GM18508 (cell line): ENCODE results near the gene TP63.
A peak's percentile ranks its signal among the peaks of the same experiment; 100 is the strongest.

Source experiments
- ATAC-seq: cut with Tn5 transposase; IDR thresholded peaks from one replicate; pipeline ENCODE4 v1.9.1; 2021; ENCODE audit warnings: moderate number of reproducible peaks; ENCODE audit not compliant: insufficient read depth, unreplicated experiment

TP63 gene

GRCh38 chr3:189806171-189806951, 175.2 kb downstream of the TP63 start:
- ATAC-seq = no peak

- no peak for ATAC-seq
Measured at GRCh38 chr3:189808246-189809007, 177.2 kb downstream of the TP63 start.

- no peak for ATAC-seq
Measured at GRCh38 chr3:189809583-189809982, 178.4 kb downstream of the TP63 start.

GRCh38 chr3:189812806-189813465, 181.7 kb downstream of the TP63 start:
- no peak for ATAC-seq

GRCh38 chr3:189813647-189814240, 182.6 kb downstream of the TP63 start:
- no peak for ATAC-seq

GRCh38 chr3:189820365-189820720, 189.2 kb downstream of the TP63 start:
- ATAC-seq = peak; percentile 85

GRCh38 chr3:189821262-189821661, 190.1 kb downstream of the TP63 start:
- no peak for ATAC-seq

- ATAC-seq = no peak
Measured at GRCh38 chr3:189822726-189823125, 191.5 kb downstream of the TP63 start.

GRCh38 chr3:189824629-189825312, 193.6 kb downstream of the TP63 start:
- no peak for ATAC-seq

- no peak for ATAC-seq
Measured at GRCh38 chr3:189826566-189826965, 195.4 kb downstream of the TP63 start.

GRCh38 chr3:189827108-189827507, 195.9 kb downstream of the TP63 start:
- no peak for ATAC-seq

GRCh38 chr3:189830401-189830800, 199.2 kb downstream of the TP63 start:
- no peak for ATAC-seq

GRCh38 chr3:189833266-189833665, 202.1 kb downstream of the TP63 start:
- ATAC-seq = no peak

GRCh38 chr3:189833996-189834395, 202.8 kb downstream of the TP63 start:
- no peak for ATAC-seq

- no peak for ATAC-seq
Measured at GRCh38 chr3:189834462-189834861, 203.3 kb downstream of the TP63 start.

- ATAC-seq = no peak
Measured at GRCh38 chr3:189836795-189837194, 205.6 kb downstream of the TP63 start.

GRCh38 chr3:189838291-189838690, 207.1 kb downstream of the TP63 start:
- ATAC-seq = no peak

GRCh38 chr3:189839576-189839975, 208.4 kb downstream of the TP63 start:
- ATAC-seq = no peak

- ATAC-seq = no peak
Measured at GRCh38 chr3:189841473-189842205, 210.4 kb downstream of the TP63 start.
